ENCODE measurements around the gene DDX55. TPM values are rescaled to one million over a fixed set of nuclear protein-coding genes. Genes with fewer than 3 reads are reported as not detected.

Gene DDX55
- polyA plus RNA-seq, 3 donors: 6.6 to 32.9 (median 8.8) TPM

DNA sequence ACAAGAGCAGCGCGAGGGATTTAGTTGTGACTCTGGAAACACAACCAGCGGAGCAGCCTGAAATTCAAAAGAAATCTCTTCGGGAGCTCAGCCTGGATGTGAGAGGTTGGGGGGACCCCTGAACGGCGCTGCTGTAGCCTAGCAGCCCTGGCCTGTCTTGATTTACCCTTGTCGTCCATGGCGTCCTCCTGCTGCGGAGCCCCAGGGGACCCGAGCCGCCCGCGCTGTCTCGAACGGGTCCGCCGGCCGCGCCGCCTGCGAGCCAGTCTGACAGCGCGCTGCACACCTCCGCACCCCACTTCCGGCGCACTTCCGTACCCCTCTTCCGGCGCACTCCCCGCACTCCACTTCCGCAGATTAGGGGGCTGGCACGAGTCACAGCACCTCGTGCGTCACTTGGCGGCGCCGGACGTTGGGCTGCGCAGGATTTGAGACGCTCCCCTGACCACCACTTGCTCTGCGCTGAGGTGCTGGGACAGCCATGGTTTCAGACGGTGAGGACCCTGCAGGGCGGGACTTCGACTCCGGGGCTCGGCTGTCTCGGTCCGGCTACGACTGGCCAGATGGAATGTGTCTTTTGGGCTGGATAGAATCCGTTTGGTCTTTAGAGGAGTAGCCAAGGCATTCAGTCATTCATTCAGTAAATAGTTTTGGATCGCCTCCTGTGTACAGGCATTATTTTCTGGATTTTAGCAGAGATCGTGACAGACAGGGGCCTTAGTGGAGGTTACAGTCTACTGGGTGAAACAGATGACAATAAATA lies 31.7 kb downstream of the DDX55 start, which contains the start of the genes EIF2B1 and GTF2H3:
EIF2B1 (minus strand) TSS at position 308 of the 763 bp plus-strand sequence; CDS start at position 179, 129 bp downstream.
GTF2H3 (plus strand) TSS at position 451 of the 763 bp plus-strand sequence; CDS start at position 482, 31 bp downstream.
- Histone ChIP-seq H3K79me2 (ENCODE audit: insufficient read depth, low read length) (peaks cover 42% of the 10 kb centered on the region), H3K9me3 (replicated peaks in 1 of 2; ENCODE audit: control insufficient read depth in 1 of 2, insufficient read depth in 1 of 2, low read length in 2 of 2) (no peaks in the 10 kb centered on the region), H3K4me2 (replicated peaks; ENCODE audit: extremely low read depth, low read length, poor library complexity, severe bottlenecking) (peak within 1 kb of the TSS; percentile 92), H3K4me1 (ENCODE audit: control insufficient read depth in 1 of 2, insufficient read depth in 2 of 2, low read length in 2 of 2) (peaks cover 13 to 24% of the 10 kb centered on the region in 2 donors), H4K20me1 (ENCODE audit: insufficient read depth, low read length) (no peaks in the 10 kb centered on the region), H3K27me3 (ENCODE audit: control insufficient read depth in 2 of 2, insufficient read depth in 2 of 2, low read length in 2 of 2) (no peaks in the 10 kb centered on the region), H3K27ac (ENCODE audit: low read depth in 1 of 2, low read length in 2 of 2) (peak within 1 kb of the TSS; percentile 45 to 97), H2AFZ (ENCODE audit: insufficient read depth, low read depth, low read length, poor library complexity, severe bottlenecking) (peak within 1 kb of the TSS; percentile 95), H3K4me3 (replicated peaks in 1 of 3; ENCODE audit: low read depth in 2 of 3, low read length in 3 of 3) (peak within 1 kb of the TSS; percentile 65 to 98 (median 97)), H3K9ac (ENCODE audit: insufficient read depth, low read length, poor library complexity, severe bottlenecking) (peak within 1 kb of the TSS; percentile 92), H3K36me3 (replicated peaks in 1 of 2; ENCODE audit: control insufficient read depth in 1 of 2, insufficient read depth in 2 of 2, low read length in 2 of 2) (peaks cover 27 to 34% of the 10 kb centered on the region in 2 donors)
- under 1% methylated on average over 51 of the region's 52 CpGs for WGBS (ENCODE audit: insufficient coverage)
- H3K4me1 Mint-ChIP-seq: peaks cover 15% of the 10 kb centered on the region
- TF ChIP-seq, protein P1, sequence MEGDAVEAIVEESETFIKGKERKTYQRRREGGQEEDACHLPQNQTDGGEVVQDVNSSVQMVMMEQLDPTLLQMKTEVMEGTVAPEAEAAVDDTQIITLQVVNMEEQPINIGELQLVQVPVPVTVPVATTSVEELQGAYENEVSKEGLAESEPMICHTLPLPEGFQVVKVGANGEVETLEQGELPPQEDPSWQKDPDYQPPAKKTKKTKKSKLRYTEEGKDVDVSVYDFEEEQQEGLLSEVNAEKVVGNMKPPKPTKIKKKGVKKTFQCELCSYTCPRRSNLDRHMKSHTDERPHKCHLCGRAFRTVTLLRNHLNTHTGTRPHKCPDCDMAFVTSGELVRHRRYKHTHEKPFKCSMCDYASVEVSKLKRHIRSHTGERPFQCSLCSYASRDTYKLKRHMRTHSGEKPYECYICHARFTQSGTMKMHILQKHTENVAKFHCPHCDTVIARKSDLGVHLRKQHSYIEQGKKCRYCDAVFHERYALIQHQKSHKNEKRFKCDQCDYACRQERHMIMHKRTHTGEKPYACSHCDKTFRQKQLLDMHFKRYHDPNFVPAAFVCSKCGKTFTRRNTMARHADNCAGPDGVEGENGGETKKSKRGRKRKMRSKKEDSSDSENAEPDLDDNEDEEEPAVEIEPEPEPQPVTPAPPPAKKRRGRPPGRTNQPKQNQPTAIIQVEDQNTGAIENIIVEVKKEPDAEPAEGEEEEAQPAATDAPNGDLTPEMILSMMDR (IDR thresholded peaks at IDR 0.05): no peak
- H3K36me3 Mint-ChIP-seq: peaks cover 27 to 37% of the 10 kb centered on the region in 2 donors
- peak within 1 kb of the TSS; percentile 85 to 95 for H3K4me3 Mint-ChIP-seq
- no peaks in the 10 kb centered on the region for H3K9me3 Mint-ChIP-seq
- H3K27me3 Mint-ChIP-seq (ENCODE audit: low read depth in 3 of 3): no peaks in the 10 kb centered on the region
- intact Hi-C loops (cut with micrococcal nuclease): no loop called here
- H3K27ac Mint-ChIP-seq: peak within 1 kb of the TSS; percentile 92 to 96 (median 94)
- DNase-seq: peak; percentile 94 to 96 (median 95)

DNA sequence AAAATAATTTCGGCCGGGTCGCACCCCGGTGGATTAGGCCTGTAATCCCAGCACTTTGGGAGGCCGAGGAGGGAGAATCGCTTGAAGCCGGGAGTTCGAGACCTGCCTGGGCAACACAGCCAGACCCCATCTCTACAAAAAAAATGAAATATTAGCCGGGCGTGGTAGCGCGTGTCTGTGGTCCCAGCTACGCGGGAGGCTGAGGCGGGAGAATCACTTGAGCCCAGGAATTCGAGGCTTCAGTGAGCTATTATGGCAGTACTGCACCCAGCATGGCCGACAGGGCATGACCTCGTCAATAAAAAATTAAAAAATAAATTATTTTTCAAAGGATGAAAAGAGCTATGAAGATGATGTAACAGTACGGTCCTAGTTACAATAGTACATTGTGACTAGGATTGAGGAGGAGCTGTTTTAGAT lies 32.3 kb downstream of the DDX55 start:
- Mint-ChIP-seq H3K4me1 (peaks cover 15% of the 10 kb centered on the region), H3K36me3 (peaks cover 21 to 32% of the 10 kb centered on the region in 2 donors), H3K9me3 (no peaks in the 10 kb centered on the region), H3K27me3 (ENCODE audit: low read depth in 3 of 3) (no peaks in the 10 kb centered on the region), H3K4me3 (peak overlapping the region; percentile 85 to 95), H3K27ac (peak overlapping the region; percentile 92 to 96 (median 94))
- intact Hi-C loops (cut with micrococcal nuclease): no loop called here
- H3K9me3 ChIP-seq (replicated peaks in 1 of 2; ENCODE audit: control insufficient read depth in 1 of 2, insufficient read depth in 1 of 2, low read length in 2 of 2): no peaks in the 10 kb centered on the region
- peaks cover 13 to 24% of the 10 kb centered on the region in 2 donors for H3K4me1 ChIP-seq (ENCODE audit: control insufficient read depth in 1 of 2, insufficient read depth in 2 of 2, low read length in 2 of 2)
- no peaks in the 10 kb centered on the region for H3K27me3 ChIP-seq (ENCODE audit: control insufficient read depth in 2 of 2, insufficient read depth in 2 of 2, low read length in 2 of 2)
- peak overlapping the region; percentile 95 for H2AFZ ChIP-seq (ENCODE audit: insufficient read depth, low read depth, low read length, poor library complexity, severe bottlenecking)
- H3K4me2 ChIP-seq (replicated peaks; ENCODE audit: extremely low read depth, low read length, poor library complexity, severe bottlenecking): peak overlapping the region; percentile 92
- no peak for DNase-seq
- peak overlapping the region; percentile 45 to 97 for H3K27ac ChIP-seq (ENCODE audit: low read depth in 1 of 2, low read length in 2 of 2)
- H3K4me3 ChIP-seq (replicated peaks in 1 of 3; ENCODE audit: low read depth in 2 of 3, low read length in 3 of 3): peak overlapping the region; percentile 65 to 98 (median 97)
- TF ChIP-seq, protein P1 (IDR thresholded peaks at IDR 0.05): no peak
- peak overlapping the region; percentile 92 for H3K9ac ChIP-seq (ENCODE audit: insufficient read depth, low read length, poor library complexity, severe bottlenecking)
- peaks cover 42% of the 10 kb centered on the region for H3K79me2 ChIP-seq (ENCODE audit: insufficient read depth, low read length)
- peaks cover 21 to 28% of the 10 kb centered on the region in 2 donors for H3K36me3 ChIP-seq (replicated peaks in 1 of 2; ENCODE audit: control insufficient read depth in 1 of 2, insufficient read depth in 2 of 2, low read length in 2 of 2)
- 26% methylated on average over 9 of the region's 19 CpGs for WGBS (ENCODE audit: insufficient coverage)
- no peaks in the 10 kb centered on the region for H4K20me1 ChIP-seq (ENCODE audit: insufficient read depth, low read length)
